Neuronal stem cell (in vitro differentiated cells): ENCODE measurements around the gene AZIN2.
A peak's percentile ranks its signal among the peaks of the same experiment; 100 is the strongest.

ENCODE experiments used
- DNase-seq: peaks from one replicate; pipeline ENCODE4 v3.0.0-alpha.2; 2013; ENCODE audit warnings: low spot score
- H2AFZ ChIP-seq: one replicate; pipeline ENCODE4 v1.6.1; 2013; ENCODE audit warnings: mild to moderate bottlenecking, low read length, inconsistent platforms
- H2AK5ac ChIP-seq: 2 replicates; pipeline ENCODE4 v1.6.1; 2013; ENCODE audit warnings: low read depth, mild to moderate bottlenecking, inconsistent platforms, low read length, moderate library complexity, mixed read lengths
- H2BK120ac ChIP-seq: 2 replicates; pipeline ENCODE4 v1.6.1; 2013; ENCODE audit warnings: low read depth, mild to moderate bottlenecking, inconsistent platforms, low read length, moderate library complexity, mixed read lengths
- H2BK12ac ChIP-seq: one replicate; pipeline ENCODE4 v1.6.1; 2013; ENCODE audit warnings: low read length, inconsistent platforms
- H2BK15ac ChIP-seq: 2 replicates; pipeline ENCODE4 v1.6.1; 2013; ENCODE audit warnings: mild to moderate bottlenecking, low read length, inconsistent platforms, mixed read lengths
- H2BK5ac ChIP-seq: one replicate; pipeline ENCODE4 v1.6.1; 2013; ENCODE audit warnings: inconsistent platforms, mild to moderate bottlenecking, low read length, moderate library complexity
- H3K14ac ChIP-seq: one replicate; pipeline ENCODE4 v1.6.1; 2013; ENCODE audit warnings: low read length, inconsistent platforms
- H3K18ac ChIP-seq: 2 replicates; pipeline ENCODE4 v1.6.1; 2013; ENCODE audit warnings: low read length, inconsistent platforms
- H3K23ac ChIP-seq: 2 replicates; pipeline ENCODE4 v1.6.1; 2013; ENCODE audit warnings: low read depth, mild to moderate bottlenecking, mixed read lengths, low read length, inconsistent platforms; ENCODE audit not compliant: poor library complexity
- H3K27ac ChIP-seq: replicated peaks from 3 replicates; pipeline ENCODE4 v1.5.1; 2013; ENCODE audit warnings: low read length, inconsistent platforms
- H3K27me3 ChIP-seq, 3 experiments: 2 replicates each; pipeline ENCODE4 v1.6.1; 2013; ENCODE audit warnings: low read length in 3 of 3, mild to moderate bottlenecking in 2 of 3, inconsistent platforms in 1 of 3, low read depth in 1 of 3, mixed read lengths in 1 of 3, moderate library complexity in 1 of 3; ENCODE audit not compliant: control insufficient read depth in 3 of 3, insufficient read depth in 3 of 3
- H3K36me3 ChIP-seq, 2 donors: replicated peaks in 1 of 2; 2 replicates each; pipeline ENCODE4 v1.6.1; 2013; ENCODE audit warnings: low read length in 2 of 2; ENCODE audit not compliant: control insufficient read depth in 2 of 2, insufficient read depth in 2 of 2
- H3K4ac ChIP-seq: 2 replicates; pipeline ENCODE4 v1.6.1; 2013; ENCODE audit warnings: inconsistent platforms, mild to moderate bottlenecking, low read length, moderate library complexity
- H3K4me1 ChIP-seq, 2 donors: 1 replicate in 1 of 2; 2 replicates in 1 of 2; pipeline ENCODE4 v1.6.1; 2013; ENCODE audit warnings: low read length in 2 of 2, low read depth in 1 of 2; ENCODE audit not compliant: control insufficient read depth in 2 of 2, insufficient read depth in 1 of 2
- H3K4me2 ChIP-seq: one replicate; pipeline ENCODE4 v1.6.1; 2013; ENCODE audit warnings: mild to moderate bottlenecking, low read length, inconsistent platforms; ENCODE audit not compliant: insufficient read depth, poor library complexity, severe bottlenecking
- H3K4me3 ChIP-seq, 2 donors: 2 replicates each; pipeline ENCODE4 v1.5.1; 2013; ENCODE audit warnings: low read length in 2 of 2, mild to moderate bottlenecking in 2 of 2, inconsistent platforms in 1 of 2, moderate library complexity in 1 of 2
- H3K79me1 ChIP-seq: one replicate; pipeline ENCODE4 v1.6.1; 2013; ENCODE audit warnings: low read depth, mild to moderate bottlenecking, inconsistent platforms, low read length, moderate library complexity
- H3K9ac ChIP-seq: one replicate; pipeline ENCODE4 v1.6.1; 2013; ENCODE audit warnings: mild to moderate bottlenecking, low read depth, low read length, inconsistent platforms; ENCODE audit not compliant: poor library complexity
- H3K9me3 ChIP-seq, 2 donors: replicated peaks in 1 of 2; 2 replicates each; pipeline versions ENCODE3 to v1.6.1; 2013; ENCODE audit warnings: low read length in 2 of 2, mild to moderate bottlenecking in 2 of 2, inconsistent platforms in 1 of 2, low read depth in 1 of 2, mixed read lengths in 1 of 2, moderate library complexity in 1 of 2; ENCODE audit not compliant: control insufficient read depth in 2 of 2, insufficient read depth in 1 of 2
- H4K8ac ChIP-seq: one replicate; pipeline ENCODE4 v1.6.1; 2013; ENCODE audit warnings: low read depth, mild to moderate bottlenecking, inconsistent platforms, low read length, moderate library complexity
- H4K91ac ChIP-seq: one replicate; pipeline ENCODE4 v1.6.1; 2013; ENCODE audit warnings: low read length, low read depth, mild to moderate bottlenecking, inconsistent platforms; ENCODE audit not compliant: poor library complexity
- WGBS, 2 donors: extraction: QIAGEN DNeasy Blood & Tissue Kit; methylation state at CpG; one replicate each; pipeline ENCODE4 v1.1.7; 2013; ENCODE audit warnings: missing lambda C conversion rate in 2 of 2, mixed read lengths in 1 of 2; ENCODE audit not compliant: insufficient read length in 2 of 2, insufficient replicate concordance in 1 of 2; ENCODE audit errors: extremely low coverage in 2 of 2; 5-methylcytosine and 5-hydroxymethylcytosine counted together

Gene AZIN2

DNA sequence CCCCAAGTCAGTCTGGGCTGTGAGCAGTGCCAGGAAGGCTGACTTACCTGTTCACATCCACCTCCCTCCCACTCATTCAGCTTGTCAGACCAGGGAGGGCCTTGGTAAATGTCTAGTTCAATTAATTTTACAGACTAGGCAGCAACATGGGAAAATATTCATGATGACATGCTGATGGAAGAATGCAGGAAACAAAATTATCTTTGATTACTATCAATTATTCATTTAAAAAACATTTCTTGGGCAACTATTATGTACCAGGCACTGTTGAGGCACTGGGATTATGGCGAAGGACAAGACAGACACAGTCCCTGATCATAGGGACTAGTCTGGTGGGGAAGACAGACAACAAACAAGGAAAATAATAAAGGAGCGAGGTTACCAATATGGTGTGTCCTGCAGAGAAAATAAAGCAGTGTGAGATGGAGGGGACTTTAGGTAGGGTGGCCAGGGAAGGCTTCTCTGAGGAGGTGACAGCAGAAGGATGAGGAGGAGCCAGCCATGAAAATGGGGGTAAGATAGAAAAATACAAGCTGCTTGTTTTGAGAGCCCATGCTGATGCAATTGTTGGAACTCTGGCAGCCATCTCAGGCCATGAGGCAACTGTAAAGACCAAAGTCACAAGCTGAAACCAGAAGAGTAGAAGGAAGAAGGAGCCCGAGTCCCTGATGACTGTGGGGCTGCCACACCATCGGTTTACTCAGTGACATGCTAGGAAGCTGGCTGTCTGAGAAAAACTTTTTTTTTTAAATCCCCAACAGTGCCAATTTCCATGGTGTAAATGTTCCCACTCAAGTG lies 86.9 kb downstream of the AZIN2 start:
- Histone ChIP-seq H2BK12ac (no peak overlapping the region), H2BK15ac (no peak overlapping the region), H3K36me3 (peaks cover 0 to 53% of the 10 kb centered on the region in 2 donors), H3K14ac (no peak overlapping the region), H3K27ac (no peak overlapping the region), H4K91ac (no peak overlapping the region), H3K79me1 (no peaks in the 10 kb centered on the region), H3K4ac (no peak overlapping the region), H2BK120ac (no peak overlapping the region), H3K9me3 (peaks cover 0 to 29% of the 10 kb centered on the region in 2 donors), H4K8ac (no peak overlapping the region), H3K27me3 (no peaks in the 10 kb centered on the region), H3K4me3 (no peak overlapping the region), H3K18ac (no peak overlapping the region), H3K23ac (no peak overlapping the region), H3K4me2 (no peak overlapping the region), H2AFZ (no peak overlapping the region), H3K4me1 (peaks cover 29 to 33% of the 10 kb centered on the region in 2 donors), H3K9ac (no peak overlapping the region), H2BK5ac (no peak overlapping the region), H2AK5ac (no peak overlapping the region)
- no peak for DNase-seq
- WGBS, 2 donors: no CpG with 5 or more reads among the region's 4 CpGs

DNA sequence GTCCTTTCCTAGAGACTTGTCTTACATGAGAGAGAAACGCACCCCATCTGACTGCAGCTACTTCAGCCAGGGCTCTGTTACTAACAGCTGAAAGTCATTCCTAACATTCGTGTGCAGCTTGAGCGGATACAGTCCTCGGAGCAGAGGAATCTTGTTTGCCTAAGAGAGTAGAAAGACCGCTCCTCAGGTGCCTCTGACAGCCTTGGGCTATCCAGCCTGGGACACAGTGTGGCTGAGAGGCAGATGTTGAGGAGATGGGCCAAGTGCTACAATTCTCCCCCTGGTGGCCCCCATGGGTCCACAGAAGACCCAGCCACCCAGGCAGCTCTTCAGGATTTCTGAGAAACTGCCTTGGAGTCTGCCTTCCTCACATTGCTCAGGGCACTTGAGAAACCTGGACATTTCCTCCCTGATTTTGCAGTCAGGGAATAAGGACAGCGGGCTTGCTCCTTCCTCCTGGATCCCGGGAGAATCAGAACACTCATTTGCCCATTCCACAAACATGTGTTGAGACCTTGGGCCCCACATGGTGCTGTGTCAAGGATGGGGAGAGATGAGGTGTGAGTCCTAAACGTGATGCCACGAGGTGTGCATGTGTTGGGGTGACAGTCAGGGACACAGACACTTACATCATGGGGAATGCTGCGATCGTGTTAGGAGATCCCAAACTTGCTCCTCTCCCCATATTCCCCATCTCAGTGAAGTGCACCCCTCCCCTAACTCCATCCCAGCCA lies 87.8 kb downstream of the AZIN2 start:
- Histone ChIP-seq H2AK5ac (peak overlapping the region; percentile 2), H2BK5ac (no peak overlapping the region), H3K9ac (peak overlapping the region; percentile 17), H4K8ac (no peak overlapping the region), H3K27ac (no peak overlapping the region), H2BK12ac (peak overlapping the region; percentile 12), H3K4me3 (peak overlapping the region in 1 of 2 donors; percentile 6), H3K4me2 (no peak overlapping the region), H3K18ac (peak overlapping the region; percentile 41), H3K4me1 (peaks cover 24 to 27% of the 10 kb centered on the region in 2 donors), H3K23ac (no peak overlapping the region), H3K4ac (no peak overlapping the region), H3K36me3 (peaks cover 0 to 57% of the 10 kb centered on the region in 2 donors), H3K79me1 (no peaks in the 10 kb centered on the region), H2BK120ac (no peak overlapping the region), H3K14ac (no peak overlapping the region), H3K9me3 (peaks cover 1 to 29% of the 10 kb centered on the region in 2 donors), H2BK15ac (no peak overlapping the region), H4K91ac (no peak overlapping the region), H2AFZ (no peak overlapping the region), H3K27me3 (no peaks in the 10 kb centered on the region)
- WGBS, 2 donors: no CpG with 5 or more reads among the region's 11 CpGs
- DNase-seq: no peak

DNA sequence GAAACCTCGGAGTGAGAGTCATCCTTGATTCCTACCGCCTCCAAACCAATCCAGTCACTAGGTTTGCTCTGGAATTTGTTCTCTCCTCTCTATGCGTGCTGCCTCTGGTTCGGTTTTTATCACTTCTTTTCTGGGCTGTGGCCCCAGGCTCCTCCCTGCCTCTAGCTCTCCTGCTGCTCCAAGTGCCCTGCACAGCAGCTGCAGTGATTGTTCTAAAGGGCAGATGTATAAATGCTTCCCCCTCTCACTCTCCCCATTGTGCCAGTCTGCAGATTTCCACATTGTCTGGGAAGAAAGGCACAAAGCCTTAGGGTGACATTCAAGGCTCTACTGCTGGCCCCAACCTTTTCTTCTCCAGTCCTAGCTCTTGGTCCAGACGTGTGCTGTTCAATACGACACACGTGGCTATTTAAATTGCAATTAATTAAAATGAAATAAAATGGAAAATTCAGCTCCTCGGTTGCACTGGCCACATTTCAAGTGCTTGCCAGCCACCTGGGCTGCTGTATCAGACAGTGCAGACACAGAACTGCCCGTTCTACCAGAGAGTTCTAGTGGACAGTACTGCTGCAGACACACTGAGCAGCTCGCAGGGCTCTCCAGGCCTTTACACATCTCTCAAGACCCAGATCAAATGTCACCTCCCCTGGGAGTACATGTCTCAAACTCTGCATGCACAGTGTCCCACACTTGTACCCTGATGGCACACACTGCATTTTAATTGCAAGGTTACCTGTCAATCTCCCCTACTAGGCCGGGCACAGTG lies 88.5 kb downstream of the AZIN2 start:
- H2BK120ac ChIP-seq: no peak overlapping the region
- H3K9ac ChIP-seq: no peak overlapping the region
- H3K9me3 ChIP-seq: peaks cover 1 to 29% of the 10 kb centered on the region in 2 donors
- H2BK5ac ChIP-seq: no peak overlapping the region
- H3K4ac ChIP-seq: no peak overlapping the region
- H2AFZ ChIP-seq: no peak overlapping the region
- H3K27me3 ChIP-seq: no peaks in the 10 kb centered on the region
- no CpG with 5 or more reads among the region's 11 CpGs for WGBS, 2 donors
- H3K4me1 ChIP-seq: peaks cover 17 to 20% of the 10 kb centered on the region in 2 donors
- no peaks in the 10 kb centered on the region for H3K79me1 ChIP-seq
- H2BK12ac ChIP-seq: no peak overlapping the region
- H4K8ac ChIP-seq: no peak overlapping the region
- H3K4me3 ChIP-seq: no peak overlapping the region
- DNase-seq: no peak
- H3K18ac ChIP-seq: peak overlapping the region; percentile 24
- H3K36me3 ChIP-seq: peaks cover 0 to 59% of the 10 kb centered on the region in 2 donors
- H3K4me2 ChIP-seq: no peak overlapping the region
- H2BK15ac ChIP-seq: no peak overlapping the region
- H3K27ac ChIP-seq: no peak overlapping the region
- no peak overlapping the region for H3K23ac ChIP-seq
- H4K91ac ChIP-seq: no peak overlapping the region
- peak overlapping the region; percentile 2 for H2AK5ac ChIP-seq
- no peak overlapping the region for H3K14ac ChIP-seq
